ENCODE results near the gene HDAC2. TPM values are rescaled to one million over a fixed set of nuclear protein-coding genes. Genes with fewer than 3 reads are reported as not detected.

Gene HDAC2
- total RNA-seq, 1 donor, result 77.1 TPM

- DNase-seq (ENCODE audit: low read depth), result no peak
- TF ChIP-seq CTCF (IDR thresholded peaks at IDR 0.05; ENCODE audit: insufficient read depth, low read length), result no peak
- H3K4me3 ChIP-seq (ENCODE audit: low read depth, low read length), result no peak overlapping the region
These were observed 82.5 kb downstream of the HDAC2 start for GRCh38 chr6:113888493-113888892.

- DNase-seq (ENCODE audit: low read depth), result no peak
- no peak for TF ChIP-seq CTCF (IDR thresholded peaks at IDR 0.05; ENCODE audit: insufficient read depth, low read length)
- no peak overlapping the region for H3K4me3 ChIP-seq (ENCODE audit: low read depth, low read length)
These were observed 84.4 kb downstream of the HDAC2 start for GRCh38 chr6:113886512-113886911.

- no peak overlapping the region for H3K4me3 ChIP-seq (ENCODE audit: low read depth, low read length)
- DNase-seq (ENCODE audit: low read depth), result no peak
- TF ChIP-seq CTCF (IDR thresholded peaks at IDR 0.05; ENCODE audit: insufficient read depth, low read length), result no peak
These were observed 86.9 kb downstream of the HDAC2 start for GRCh38 chr6:113884011-113884410.

Other genes starting within 250 kb of the HDAC2 start
- gene MARCKS, start 113.8 kb downstream of the HDAC2 start, total RNA-seq (ENCODE audit: low replicate concordance), result 122 and 144 TPM in 2 replicates